PC-9 (cell line): Measurements from ENCODE around the gene RLN3. TPM values are rescaled to one million over a fixed set of nuclear protein-coding genes. Genes with fewer than 3 reads are reported as not detected.

Source experiments
- BruUV-seq: library from RNA; stranded (reverse); fragments of 400-500 nt; replicated peaks from 2 replicates; lab custom pipeline; 2021; lab: Mats Ljungman, UMichigan
- CTCF ChIA-PET: fragments of 300-600 bp; sonication (Branson Sonifier 250); formaldehyde crosslinking; loops from one replicate; lab custom pipeline; 2022; ENCODE audit warnings: antibody characterized with exemption; lab: Charles Lee
- POLR2A ChIA-PET: fragments of 300-600 bp; sonication (Branson Sonifier 250); formaldehyde crosslinking; loops from one replicate; lab custom pipeline; 2022; ENCODE audit warnings: antibody characterized with exemption; ENCODE audit not compliant: unreplicated experiment; lab: Charles Lee
- DNase-seq, 2 experiments: peaks; one replicate each; pipeline versions ENCODE4 v3.0.0 to v3.0.0-alpha.2; 2015 to 2022; ENCODE audit warnings: mixed read lengths in 1 of 2
- H2AFZ ChIP-seq: fragments of 200-600 bp; sonication (generic); 2 replicates; pipeline ENCODE4 v1.8.1; 2017; ENCODE audit warnings: antibody characterized with exemption
- H3F3A ChIP-seq: fragments of 200-600 bp; sonication (generic); 2 replicates; pipeline ENCODE4 v1.8.1; 2017; ENCODE audit warnings: antibody characterized with exemption, mild to moderate bottlenecking, low read depth; ENCODE audit not compliant: insufficient read depth
- H3K27ac ChIP-seq: fragments of 200-600 bp; sonication (generic); 2 replicates; pipeline ENCODE4 v1.6.1; 2016; ENCODE audit warnings: mixed run types
- H3K27me3 ChIP-seq: fragments of 200-600 bp; sonication (generic); 2 replicates; pipeline ENCODE4 v1.6.1; 2016; ENCODE audit warnings: low read depth, mixed run types; ENCODE audit not compliant: insufficient read depth
- H3K36me3 ChIP-seq: fragments of 200-600 bp; sonication (generic); 2 replicates; pipeline ENCODE4 v1.6.1; 2016; ENCODE audit warnings: low read depth, mixed run types
- H3K4me1 ChIP-seq: fragments of 200-600 bp; sonication (generic); replicated peaks from 2 replicates; pipeline ENCODE4 v1.6.1; 2016; ENCODE audit warnings: mixed run types; ENCODE audit not compliant: insufficient read depth
- H3K4me2 ChIP-seq: fragments of 200-600 bp; sonication (generic); 2 replicates; pipeline ENCODE4 v1.6.1; 2017; ENCODE audit warnings: mixed run types
- H3K4me3 ChIP-seq: fragments of 200-600 bp; sonication (generic); 2 replicates; pipeline ENCODE4 v1.6.1; 2016; ENCODE audit warnings: mixed run types
- H3K79me2 ChIP-seq: fragments of 200-600 bp; sonication (generic); 2 replicates; pipeline ENCODE4 v1.6.1; 2017; ENCODE audit warnings: low read depth, mixed run types
- H3K9me2 ChIP-seq: fragments of 200-600 bp; sonication (generic); 2 replicates; pipeline ENCODE4 v1.8.1; 2017; ENCODE audit warnings: mild to moderate bottlenecking; ENCODE audit not compliant: insufficient read depth
- H3K9me3 ChIP-seq: fragments of 200-600 bp; sonication (generic); 2 replicates; pipeline ENCODE4 v1.8.1; 2016; ENCODE audit warnings: low read depth; ENCODE audit not compliant: insufficient read depth
- H4K20me1 ChIP-seq: fragments of 200-600 bp; sonication (generic); 2 replicates; pipeline ENCODE4 v1.8.1; 2017; ENCODE audit not compliant: insufficient read depth
- EZH2 ChIP-seq: fragments of 200-600 bp; sonication (generic); IDR thresholded peaks from 2 replicates; pipeline ENCODE4 v1.8.0; 2017; ENCODE audit warnings: antibody characterized with exemption, low read depth
- intact Hi-C: fragments of 100-400 bp; cut with micrococcal nuclease; formaldehyde crosslinking; loops from one replicate; pipeline ENCODE4 v1.10.0; 2022; ENCODE audit not compliant: unreplicated experiment
- total RNA-seq: library from RNA; stranded (reverse); gene quantifications from 2 replicates; pipeline ENCODE4 v1.2.3, GENCODE V29; 2021
- TF ChIP-seq, protein P1 (sequence below): fragments of 200-600 bp; sonication (generic); conservative IDR thresholded peaks from 2 replicates; pipeline ENCODE4 v1.6.1; 2017; ENCODE audit warnings: mixed run types, antibody characterized with exemption, mild to moderate bottlenecking, moderate library complexity

The RLN3 gene
- total RNA-seq, 1 experiment from 2014 or later: not detected

DNA sequence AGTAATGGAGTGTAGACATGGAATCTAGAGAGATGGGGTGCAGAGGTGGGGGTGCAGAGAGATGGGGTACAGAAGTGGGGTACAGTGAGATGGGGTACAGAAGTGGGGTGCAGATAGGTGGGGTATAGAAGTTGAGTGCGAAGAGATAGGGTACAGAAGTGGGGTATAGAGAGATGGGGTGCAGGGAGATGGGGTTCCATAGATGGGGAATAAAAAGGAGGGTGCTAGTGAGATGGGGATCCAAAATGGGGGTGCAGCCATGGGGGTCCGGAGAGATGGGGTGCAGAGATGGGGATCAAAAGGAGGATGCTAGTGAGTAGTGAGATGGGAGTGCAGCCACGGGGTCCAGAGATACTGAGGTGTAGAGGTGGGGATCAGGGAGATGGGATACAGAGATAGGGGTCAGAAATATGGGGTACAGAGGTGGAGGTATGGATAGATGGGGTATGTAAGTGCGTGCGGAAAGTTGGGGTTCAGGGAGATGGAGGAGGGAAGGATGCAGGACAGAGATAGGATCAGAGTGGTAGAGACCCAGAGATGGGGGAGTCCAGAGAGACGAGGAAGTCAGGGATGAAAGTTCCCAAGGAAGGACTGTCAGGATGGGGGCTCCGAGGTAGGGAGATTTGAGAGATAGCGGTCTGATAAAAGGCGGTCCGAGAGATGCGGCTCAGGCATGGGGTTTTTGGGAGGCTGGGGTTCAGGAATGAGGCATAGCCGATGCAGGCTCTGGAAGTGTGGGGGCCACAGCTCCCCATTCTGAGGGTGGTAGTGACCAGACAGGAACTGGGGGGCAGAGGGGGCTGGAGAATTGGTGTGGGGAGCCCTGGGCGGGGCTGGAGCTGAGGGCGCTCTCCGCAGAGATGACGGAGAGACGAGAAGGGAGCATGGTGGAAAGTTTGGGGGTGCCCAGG lies 30.5 kb downstream of the RLN3 start:
- Histone ChIP-seq H4K20me1 (no peaks in the 10 kb centered on the region), H3K27me3 (no peaks in the 10 kb centered on the region), H3K4me2 (no peak overlapping the region), H3K4me3 (no peak overlapping the region), H3K36me3 (no peaks in the 10 kb centered on the region), H2AFZ (no peak overlapping the region), H3K9me3 (no peaks in the 10 kb centered on the region), H3K79me2 (no peaks in the 10 kb centered on the region), H3K4me1 (peaks cover 21% of the 10 kb centered on the region), H3F3A (peaks cover 25% of the 10 kb centered on the region; the same call in 1 of the 2 replicates), H3K9me2 (no peaks in the 10 kb centered on the region), H3K27ac (no peak overlapping the region)
- TF ChIP-seq EZH2: no peak
- TF ChIP-seq, protein P1, sequence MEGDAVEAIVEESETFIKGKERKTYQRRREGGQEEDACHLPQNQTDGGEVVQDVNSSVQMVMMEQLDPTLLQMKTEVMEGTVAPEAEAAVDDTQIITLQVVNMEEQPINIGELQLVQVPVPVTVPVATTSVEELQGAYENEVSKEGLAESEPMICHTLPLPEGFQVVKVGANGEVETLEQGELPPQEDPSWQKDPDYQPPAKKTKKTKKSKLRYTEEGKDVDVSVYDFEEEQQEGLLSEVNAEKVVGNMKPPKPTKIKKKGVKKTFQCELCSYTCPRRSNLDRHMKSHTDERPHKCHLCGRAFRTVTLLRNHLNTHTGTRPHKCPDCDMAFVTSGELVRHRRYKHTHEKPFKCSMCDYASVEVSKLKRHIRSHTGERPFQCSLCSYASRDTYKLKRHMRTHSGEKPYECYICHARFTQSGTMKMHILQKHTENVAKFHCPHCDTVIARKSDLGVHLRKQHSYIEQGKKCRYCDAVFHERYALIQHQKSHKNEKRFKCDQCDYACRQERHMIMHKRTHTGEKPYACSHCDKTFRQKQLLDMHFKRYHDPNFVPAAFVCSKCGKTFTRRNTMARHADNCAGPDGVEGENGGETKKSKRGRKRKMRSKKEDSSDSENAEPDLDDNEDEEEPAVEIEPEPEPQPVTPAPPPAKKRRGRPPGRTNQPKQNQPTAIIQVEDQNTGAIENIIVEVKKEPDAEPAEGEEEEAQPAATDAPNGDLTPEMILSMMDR: no peak
- no peak for DNase-seq
- ChIA-PET CTCF (no interaction called here), POLR2A (no interaction called here)
- intact Hi-C loops: no loop called here
- no TSS peak for BruUV-seq

DNA sequence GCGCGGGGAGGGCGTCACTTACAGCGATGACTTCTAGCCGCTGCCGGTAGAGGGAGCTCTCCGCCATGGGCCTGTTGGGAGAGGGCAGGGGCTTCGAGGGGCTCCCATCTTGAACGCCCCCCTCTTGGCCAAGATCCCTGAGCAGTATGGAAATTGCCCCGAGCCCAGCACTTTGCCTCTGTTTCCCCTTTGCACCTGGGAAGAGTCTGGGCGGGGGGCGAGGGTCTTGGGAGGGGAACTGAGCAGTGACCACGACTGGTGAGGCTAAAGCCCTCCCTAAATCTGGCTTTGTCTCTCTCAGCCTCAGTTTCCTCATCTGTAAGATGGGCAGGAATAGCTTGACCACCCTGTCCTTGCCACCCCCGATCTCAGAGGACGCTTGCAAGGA lies 31.1 kb downstream of the RLN3 start:
- Histone ChIP-seq H3K4me2 (no peak overlapping the region), H3K4me3 (no peak overlapping the region), H3K9me2 (no peaks in the 10 kb centered on the region), H3K36me3 (no peaks in the 10 kb centered on the region), H3K27ac (no peak overlapping the region), H3K4me1 (peaks cover 21% of the 10 kb centered on the region), H2AFZ (no peak overlapping the region), H3K27me3 (no peaks in the 10 kb centered on the region), H3K79me2 (no peaks in the 10 kb centered on the region), H3K9me3 (no peaks in the 10 kb centered on the region), H3F3A (peaks cover 25% of the 10 kb centered on the region; the same call in 1 of the 2 replicates), H4K20me1 (no peaks in the 10 kb centered on the region)
- intact Hi-C loops: no loop called here
- ChIA-PET POLR2A (interaction anchor here (0.7 kb wide), 1 partner anchor 107 kb away, joined by 4 read pairs; the partner anchor contains the start of gene DCAF15), CTCF (interaction anchor here (0.6 kb wide), 1 partner anchor 169 kb away, joined by 3 read pairs; no protein-coding TSS in a partner anchor)
- TF ChIP-seq, protein P1: no peak
- TF ChIP-seq EZH2: no peak
- DNase-seq: no peak
- BruUV-seq: no TSS peak

DNA sequence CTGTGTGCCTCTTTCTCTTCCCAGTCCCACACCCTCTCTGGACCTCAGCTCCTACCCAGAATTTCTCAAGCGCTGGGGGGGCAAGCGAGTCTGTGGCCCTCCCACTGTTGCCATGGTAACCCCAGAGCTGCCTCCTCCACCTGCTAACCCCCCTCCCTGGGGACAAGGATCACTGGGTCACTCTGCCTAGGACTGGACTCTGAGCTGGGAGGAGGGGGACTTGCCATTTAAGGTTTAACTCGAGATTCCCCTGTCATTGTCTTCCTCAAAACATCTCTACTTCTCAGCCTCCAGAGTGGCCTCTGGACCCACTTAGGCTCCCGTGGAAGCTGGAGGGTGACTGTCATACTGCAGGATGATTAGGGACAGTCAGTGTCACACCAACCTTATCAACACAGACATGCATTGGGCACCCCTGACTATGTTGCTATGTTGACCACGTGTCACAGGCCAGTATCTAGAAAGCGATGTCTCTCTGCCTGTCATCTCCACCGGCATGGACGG lies 31.8 kb downstream of the RLN3 start:
- no peak overlapping the region for H3K4me3 ChIP-seq
- POLR2A ChIA-PET: interaction anchor here (0.7 kb wide), 1 partner anchor 107 kb away, joined by 4 read pairs; the partner anchor contains the start of gene DCAF15
- CTCF ChIA-PET: interaction anchor here (0.6 kb wide), 1 partner anchor 170 kb away, joined by 3 read pairs; no protein-coding TSS in a partner anchor
- H4K20me1 ChIP-seq: no peaks in the 10 kb centered on the region
- no peaks in the 10 kb centered on the region for H3K79me2 ChIP-seq
- peaks cover 21% of the 10 kb centered on the region for H3K4me1 ChIP-seq
- TF ChIP-seq, protein P1: no peak
- no peak for TF ChIP-seq EZH2
- no peaks in the 10 kb centered on the region for H3K9me3 ChIP-seq
- peaks cover 25% of the 10 kb centered on the region; the same call in 1 of the 2 replicates for H3F3A ChIP-seq
- no peak overlapping the region for H3K27ac ChIP-seq
- no peak for DNase-seq
- intact Hi-C loops: no loop called here
- BruUV-seq: no TSS peak
- H3K27me3 ChIP-seq: no peaks in the 10 kb centered on the region
- no peaks in the 10 kb centered on the region for H3K9me2 ChIP-seq
- no peak overlapping the region for H2AFZ ChIP-seq
- H3K4me2 ChIP-seq: no peak overlapping the region
- no peaks in the 10 kb centered on the region for H3K36me3 ChIP-seq
